Adrenal gland (tissue), 12 donors: Measurements from ENCODE around the gene ASB11. TPM values are rescaled to one million over a fixed set of nuclear protein-coding genes. Genes with fewer than 3 reads are reported as not detected.

Source experiments
- DNase-seq, 7 donors: peaks; one replicate each; pipeline ENCODE4 v3.0.0-alpha.2; 2019 to 2020
- H3K27ac ChIP-seq, 5 donors: fragments of 200-600 bp; sonication (generic) in 4 of 5; 1 replicate in 3 of 5; 2 replicates in 2 of 5; pipeline versions ENCODE4 v1.5.1 to v1.8.0; 2016 to 2020; ENCODE audit warnings: mild to moderate bottlenecking in 1 of 5
- H3K27me3 ChIP-seq: fragments of 200-600 bp; 2 replicates; pipeline ENCODE4 v1.8.0; 2021
- H3K36me3 ChIP-seq, 2 donors: fragments of 200-600 bp; replicated peaks in 1 of 2; 1 replicate in 1 of 2; 2 replicates in 1 of 2; pipeline versions ENCODE4 v1.5.1 to v1.8.0; 2018 to 2022
- H3K4me1 ChIP-seq, 2 donors: fragments of 200-600 bp; replicated peaks in 1 of 2; 1 replicate in 1 of 2; 2 replicates in 1 of 2; pipeline versions ENCODE4 v1.5.1 to v1.8.0; 2018 to 2021
- H3K4me3 ChIP-seq, 4 donors: fragments of 200-600 bp; sonication (generic) in 3 of 4; one replicate each; pipeline ENCODE4 v1.5.1; 2016 to 2018
- H3K9me3 ChIP-seq, 3 donors: fragments of 200-600 bp; sonication (generic) in 1 of 3; replicated peaks in 1 of 3; 1 replicate in 2 of 3; 2 replicates in 1 of 3; pipeline versions ENCODE4 v1.5.1 to v1.8.0; 2016 to 2021
- POLR2A ChIP-seq, 2 donors: fragments of 450-650 bp; IDR thresholded peaks; one replicate each; pipeline ENCODE4 v1.6.1; 2017; ENCODE audit warnings: antibody characterized with exemption in 2 of 2, mild to moderate bottlenecking in 2 of 2, moderate library complexity in 1 of 2
- WGBS, 4 donors: extraction: QIAGEN DNeasy Blood & Tissue Kit in 2 of 4; methylation state at CpG; one replicate each; pipeline versions ENCODE4 v1.1.5 to v1.1.7; 2013 to 2017; 5-methylcytosine and 5-hydroxymethylcytosine counted together
- intact Hi-C, 2 donors: fragments of 100-400 bp; cut with DNase I; formaldehyde crosslinking; loops; one replicate each; pipeline versions ENCODE4 v1.14.1 to v1.15.0; 2022 to 2023
- polyA plus RNA-seq, 3 donors: library from polyadenylated mRNA; stranded (reverse); fragments of 200-250 nt in 2 of 3; fragments of 350-450 nt in 1 of 3; fragmentation: Illumina TruSeq in 1 of 3; extraction: RNeasy Lipid Tissue Mini Kit (QIAGEN cat#74804) in 1 of 3; gene quantifications; one replicate each; pipeline ENCODE4 v1.2.3, GENCODE V29; 2013 to 2014
- total RNA-seq, 9 donors: library from RNA; depleted of rRNA in 4 of 9; stranded (reverse); fragments of >200 nt in 4 of 9; fragments of 120-200 nt in 1 of 9; fragmentation: NEBNext Ultra II Directional in 1 of 9; extraction: Animal tissue kit (Norgen Biotek cat#: 25700) in 1 of 9; gene quantifications; one replicate each; pipeline versions ENCODE4 v1.1.0 to v1.2.4, GENCODE V29; 2013 to 2023
- TF ChIP-seq, protein P1 (sequence below), 6 experiments: fragments of 450-650 bp in 4 of 6; fragments of 200-600 bp in 2 of 6; sonication (generic) in 1 of 6; IDR thresholded peaks; 1 replicate in 5 of 6; 2 replicates in 1 of 6; pipeline versions ENCODE4 v1.5.1 to v1.8.0; 2016 to 2021; ENCODE audit warnings: antibody characterized with exemption in 6 of 6, mild to moderate bottlenecking in 2 of 6, moderate library complexity in 1 of 6
- donor health status: healthy with polysubstance abuse.
- donor health status: Bipolar disorder and iron deficiency.
- donor health status: DM: yes; HTN: yes; CAD: no.
- donor health status: DM: no; HTN: no; CAD: no.
- donor health status: DM: no; HTN: no; CAD: no.
- donor health status: DM: yes; HTN: yes; CAD: no.

Gene ASB11
- total and polyA plus RNA-seq, 12 donors, result 0.14 TPM; not detected in 11

DNA sequence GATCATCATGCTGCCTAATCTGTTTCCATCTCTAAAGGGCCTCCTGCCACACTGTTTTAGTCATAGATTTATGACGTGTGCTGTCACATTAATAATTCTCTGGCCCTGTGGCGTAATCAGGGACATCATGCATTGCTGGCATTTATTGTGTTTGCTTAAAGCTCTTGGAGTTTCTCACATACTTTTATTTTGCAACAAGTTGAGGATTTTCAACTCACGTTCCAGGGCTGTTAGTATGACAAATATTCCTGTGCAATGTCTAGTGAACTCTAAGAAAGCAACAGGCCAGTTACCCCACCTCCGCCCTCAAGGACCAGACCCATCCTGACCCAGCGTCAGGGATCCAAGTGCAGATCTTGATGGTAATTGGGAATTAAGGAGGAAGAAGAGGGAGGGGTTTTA is 27.6 kb upstream of the ASB11 start:
- H3K27ac ChIP-seq, result peak overlapping the region in 1 of 5 donors; percentile 22
- no peak for TF ChIP-seq POLR2A (IDR thresholded peaks at IDR 0.05)
- TF ChIP-seq, protein P1, sequence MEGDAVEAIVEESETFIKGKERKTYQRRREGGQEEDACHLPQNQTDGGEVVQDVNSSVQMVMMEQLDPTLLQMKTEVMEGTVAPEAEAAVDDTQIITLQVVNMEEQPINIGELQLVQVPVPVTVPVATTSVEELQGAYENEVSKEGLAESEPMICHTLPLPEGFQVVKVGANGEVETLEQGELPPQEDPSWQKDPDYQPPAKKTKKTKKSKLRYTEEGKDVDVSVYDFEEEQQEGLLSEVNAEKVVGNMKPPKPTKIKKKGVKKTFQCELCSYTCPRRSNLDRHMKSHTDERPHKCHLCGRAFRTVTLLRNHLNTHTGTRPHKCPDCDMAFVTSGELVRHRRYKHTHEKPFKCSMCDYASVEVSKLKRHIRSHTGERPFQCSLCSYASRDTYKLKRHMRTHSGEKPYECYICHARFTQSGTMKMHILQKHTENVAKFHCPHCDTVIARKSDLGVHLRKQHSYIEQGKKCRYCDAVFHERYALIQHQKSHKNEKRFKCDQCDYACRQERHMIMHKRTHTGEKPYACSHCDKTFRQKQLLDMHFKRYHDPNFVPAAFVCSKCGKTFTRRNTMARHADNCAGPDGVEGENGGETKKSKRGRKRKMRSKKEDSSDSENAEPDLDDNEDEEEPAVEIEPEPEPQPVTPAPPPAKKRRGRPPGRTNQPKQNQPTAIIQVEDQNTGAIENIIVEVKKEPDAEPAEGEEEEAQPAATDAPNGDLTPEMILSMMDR (IDR thresholded peaks at IDR 0.05), result no peak
- WGBS, 4 donors, result 43 to 48% (median 46%) methylated on average over 3 to 5 of the region's 5 CpGs
- no peaks in the 10 kb centered on the region for H3K9me3 ChIP-seq
- no peaks in the 10 kb centered on the region for H3K4me1 ChIP-seq
- DNase-seq, result peak in 4 of 7 donors; percentile 26 to 59 (median 44)
- no peak overlapping the region for H3K4me3 ChIP-seq
- no peaks in the 10 kb centered on the region for H3K27me3 ChIP-seq
- intact Hi-C loops, result no loop called here
- H3K36me3 ChIP-seq, result no peaks in the 10 kb centered on the region

DNA sequence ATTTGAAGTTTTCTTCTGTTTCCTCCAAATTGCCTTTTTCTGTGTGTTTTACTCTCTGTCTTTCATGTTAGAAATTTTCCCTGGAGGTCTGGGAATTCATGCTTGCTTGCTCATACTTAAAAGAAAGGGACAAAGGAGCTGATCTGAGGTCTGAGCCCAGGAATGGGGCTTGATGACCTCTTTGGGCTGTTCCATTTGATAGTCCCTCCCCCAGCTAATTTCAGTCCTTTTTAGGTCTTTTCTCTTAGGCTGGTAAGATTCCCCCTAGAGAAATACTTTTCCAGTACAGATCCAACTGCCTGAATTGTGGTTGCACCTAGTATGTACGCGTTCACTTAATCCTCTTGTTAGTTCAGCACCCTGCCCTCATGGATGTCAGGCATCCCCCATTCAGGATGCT is 25.4 kb upstream of the ASB11 start:
- no peaks in the 10 kb centered on the region for H3K27me3 ChIP-seq
- no peaks in the 10 kb centered on the region for H3K36me3 ChIP-seq
- 78 to 100% (median 89%) methylated on average over 2 of the region's 2 CpGs for WGBS, 4 donors
- no peaks in the 10 kb centered on the region for H3K4me1 ChIP-seq
- TF ChIP-seq, protein P1 (IDR thresholded peaks at IDR 0.05), result no peak
- TF ChIP-seq POLR2A (IDR thresholded peaks at IDR 0.05), result no peak
- no peaks in the 10 kb centered on the region for H3K9me3 ChIP-seq
- no peak for DNase-seq
- intact Hi-C loops, result no loop called here
- no peak overlapping the region for H3K4me3 ChIP-seq
- no peak overlapping the region for H3K27ac ChIP-seq

DNA sequence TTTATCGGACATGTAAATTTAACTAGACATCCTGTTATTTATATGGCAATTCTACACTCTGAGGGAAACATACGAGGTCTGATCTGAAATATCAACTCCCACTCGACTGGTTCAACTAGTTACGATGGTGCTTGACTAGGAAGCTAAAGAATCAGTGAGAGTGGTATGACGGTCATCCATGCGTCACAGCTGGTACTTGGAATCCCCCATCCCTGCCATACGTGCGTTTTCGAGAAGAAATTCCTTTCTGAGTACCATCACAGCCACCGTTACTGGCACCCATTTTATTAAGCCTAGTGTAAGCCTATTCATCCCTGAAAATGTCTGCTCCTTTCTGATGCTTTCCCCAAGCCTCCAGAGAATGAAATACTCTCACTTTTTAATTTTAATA is 20.6 kb upstream of the ASB11 start:
- TF ChIP-seq, protein P1 (IDR thresholded peaks at IDR 0.05), result no peak
- no peak for TF ChIP-seq POLR2A (IDR thresholded peaks at IDR 0.05)
- intact Hi-C loops, result no loop called here
- Histone ChIP-seq H3K9me3 (no peaks in the 10 kb centered on the region), H3K4me1 (no peaks in the 10 kb centered on the region), H3K4me3 (peak overlapping the region in 1 of 4 donors; percentile 73), H3K27ac (peak overlapping the region in 2 of 5 donors; percentile 64 to 65), H3K27me3 (no peaks in the 10 kb centered on the region), H3K36me3 (peaks cover 0 to 7% of the 10 kb centered on the region in 2 donors)
- DNase-seq, result peak in 5 of 7 donors; percentile 25 to 63 (median 37)
- 0 to 47% (median 15%) methylated on average over 9 to 10 of the region's 10 CpGs for WGBS, 4 donors

DNA sequence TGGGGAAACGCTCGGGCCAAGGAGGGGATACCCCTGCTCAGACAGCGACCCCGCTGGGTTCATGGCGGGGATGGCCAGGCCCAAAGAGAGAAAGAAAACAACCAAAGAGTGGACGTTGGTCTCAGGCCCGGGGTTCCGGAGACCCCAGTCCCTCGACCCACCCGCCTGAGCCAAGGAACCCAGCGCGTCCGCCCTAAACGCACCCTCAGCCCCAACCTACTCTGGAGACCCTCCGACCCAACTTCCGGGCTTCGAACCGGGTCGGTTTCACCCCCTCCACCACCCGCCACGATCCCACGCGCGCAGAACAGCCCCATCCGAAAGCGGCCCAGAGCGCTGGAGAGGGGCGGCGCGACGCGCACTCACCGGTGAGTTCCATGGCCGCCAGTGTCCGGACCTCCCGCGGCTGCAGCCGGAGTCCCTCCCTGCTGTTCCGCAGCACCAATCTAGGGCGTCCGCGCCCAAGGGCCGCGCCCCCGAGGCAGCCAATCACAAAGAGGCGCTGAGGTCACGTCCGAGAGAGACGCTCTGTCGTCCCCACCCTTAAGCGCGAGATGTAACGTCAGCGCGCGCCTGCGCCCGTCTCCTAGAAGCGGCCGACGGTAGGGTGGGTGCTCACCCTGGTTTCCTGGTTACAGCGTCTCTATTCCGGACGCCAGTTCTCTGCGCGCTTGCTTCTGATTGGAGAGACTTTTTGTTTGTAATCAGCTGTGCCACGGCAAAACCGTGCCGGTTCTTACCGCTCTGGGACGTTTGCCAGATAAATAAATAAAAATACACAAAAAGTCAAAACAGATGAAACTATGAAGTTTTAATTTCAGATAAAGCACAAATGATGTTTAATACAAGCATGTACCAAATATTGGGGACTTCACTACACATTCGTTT is 19.9 kb upstream of the ASB11 start, which contains the start of gene PIGA:
Gene PIGA, minus strand, starts transcription at position 389 of the 888 bp plus-strand sequence. CDS start 3,593 bp downstream, outside the sequence.
- Histone ChIP-seq H3K4me1 (no peaks in the 10 kb centered on the region), H3K27me3 (no peaks in the 10 kb centered on the region), H3K36me3 (peaks cover 0 to 8% of the 10 kb centered on the region in 2 donors), H3K4me3 (peak within 1 kb of the TSS in 3 of 4 donors; percentile 42 to 73 (median 52)), H3K27ac (peak within 1 kb of the TSS in 4 of 5 donors; percentile 69 to 92 (median 76)), H3K9me3 (no peaks in the 10 kb centered on the region)
- WGBS, 4 donors, result 0 to 31% (median 12%) methylated on average over 14 to 72 of the region's 72 CpGs
- TF ChIP-seq, protein P1 (IDR thresholded peaks at IDR 0.05), result no peak
- peak; percentile 83 to 92 for TF ChIP-seq POLR2A (IDR thresholded peaks at IDR 0.05)
- peak; percentile 94 to 98 (median 96) for DNase-seq
- intact Hi-C loops, result no loop called here
